ENCODE data around the gene CMPK1. TPM values are rescaled to one million over a fixed set of nuclear protein-coding genes. Genes with fewer than 3 reads are reported as not detected.

Gene CMPK1
- polyA plus RNA-seq, 1 donor from 2014 or later, result 117 TPM

DNA sequence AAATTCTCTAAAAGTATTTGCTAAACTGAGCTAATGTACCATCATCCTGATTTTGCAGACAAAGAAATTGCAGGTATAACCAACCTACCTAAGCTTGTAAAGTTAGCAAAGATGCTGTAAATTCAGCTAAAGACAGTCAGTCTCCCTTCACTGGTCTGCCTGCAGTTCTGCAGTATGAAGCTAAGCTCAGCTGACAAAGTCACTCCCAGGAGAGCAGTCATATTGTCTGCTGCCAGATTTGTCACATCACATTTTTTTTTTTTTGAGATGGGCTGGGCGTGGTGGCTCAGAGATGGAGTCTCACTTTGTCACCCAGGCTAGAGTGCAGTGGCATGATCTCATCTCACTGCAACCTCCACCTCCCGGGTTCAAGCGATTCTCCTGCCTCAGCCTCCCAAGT, 8.9 kb upstream of the CMPK1 start:
- no peaks in the 10 kb centered on the region for H4K20me1 ChIP-seq (ENCODE audit: insufficient read depth)
- TF ChIP-seq MXI1 (conservative IDR thresholded peaks at IDR 0.05; ENCODE audit: poor library complexity, severe bottlenecking) (no peak), SMC3 (conservative IDR thresholded peaks at IDR 0.05; ENCODE audit: poor library complexity) (no peak), EZH2 (IDR thresholded peaks at IDR 0.05; ENCODE audit: borderline replicate concordance, insufficient read depth, low read length, poor library complexity, severe bottlenecking) (no peak), TAF1 (IDR thresholded peaks at IDR 0.05; ENCODE audit: low read depth) (no peak), POLR2AphosphoS5 (IDR thresholded peaks at IDR 0.05) (no peak), EP300 (conservative IDR thresholded peaks at IDR 0.05; ENCODE audit: poor library complexity, severe bottlenecking) (no peak), RAD21 (conservative IDR thresholded peaks at IDR 0.05) (no peak), CTCF (IDR thresholded peaks at IDR 0.05; ENCODE audit: poor library complexity, severe bottlenecking) (no peak)
- TF ChIP-seq, protein P1, sequence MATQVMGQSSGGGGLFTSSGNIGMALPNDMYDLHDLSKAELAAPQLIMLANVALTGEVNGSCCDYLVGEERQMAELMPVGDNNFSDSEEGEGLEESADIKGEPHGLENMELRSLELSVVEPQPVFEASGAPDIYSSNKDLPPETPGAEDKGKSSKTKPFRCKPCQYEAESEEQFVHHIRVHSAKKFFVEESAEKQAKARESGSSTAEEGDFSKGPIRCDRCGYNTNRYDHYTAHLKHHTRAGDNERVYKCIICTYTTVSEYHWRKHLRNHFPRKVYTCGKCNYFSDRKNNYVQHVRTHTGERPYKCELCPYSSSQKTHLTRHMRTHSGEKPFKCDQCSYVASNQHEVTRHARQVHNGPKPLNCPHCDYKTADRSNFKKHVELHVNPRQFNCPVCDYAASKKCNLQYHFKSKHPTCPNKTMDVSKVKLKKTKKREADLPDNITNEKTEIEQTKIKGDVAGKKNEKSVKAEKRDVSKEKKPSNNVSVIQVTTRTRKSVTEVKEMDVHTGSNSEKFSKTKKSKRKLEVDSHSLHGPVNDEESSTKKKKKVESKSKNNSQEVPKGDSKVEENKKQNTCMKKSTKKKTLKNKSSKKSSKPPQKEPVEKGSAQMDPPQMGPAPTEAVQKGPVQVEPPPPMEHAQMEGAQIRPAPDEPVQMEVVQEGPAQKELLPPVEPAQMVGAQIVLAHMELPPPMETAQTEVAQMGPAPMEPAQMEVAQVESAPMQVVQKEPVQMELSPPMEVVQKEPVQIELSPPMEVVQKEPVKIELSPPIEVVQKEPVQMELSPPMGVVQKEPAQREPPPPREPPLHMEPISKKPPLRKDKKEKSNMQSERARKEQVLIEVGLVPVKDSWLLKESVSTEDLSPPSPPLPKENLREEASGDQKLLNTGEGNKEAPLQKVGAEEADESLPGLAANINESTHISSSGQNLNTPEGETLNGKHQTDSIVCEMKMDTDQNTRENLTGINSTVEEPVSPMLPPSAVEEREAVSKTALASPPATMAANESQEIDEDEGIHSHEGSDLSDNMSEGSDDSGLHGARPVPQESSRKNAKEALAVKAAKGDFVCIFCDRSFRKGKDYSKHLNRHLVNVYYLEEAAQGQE (IDR thresholded peaks at IDR 0.05; ENCODE audit: borderline replicate concordance), result no peak
- H3K36me3 ChIP-seq (ENCODE audit: insufficient read depth, low read length), result no peaks in the 10 kb centered on the region
- no peak overlapping the region for H3K4me3 ChIP-seq (ENCODE audit: low read length)
- no peaks in the 10 kb centered on the region for H3F3A ChIP-seq (ENCODE audit: insufficient read depth, low read length, poor library complexity, severe bottlenecking)
- H3K79me2 ChIP-seq (replicated peaks; ENCODE audit: insufficient read depth, low read length), result no peaks in the 10 kb centered on the region
- no peaks in the 10 kb centered on the region for H3K27me3 ChIP-seq (ENCODE audit: insufficient read depth, low read depth, low read length)
- H3K9ac ChIP-seq (ENCODE audit: low read length), result no peak overlapping the region
- H3K9me3 ChIP-seq (ENCODE audit: low read length), result no peaks in the 10 kb centered on the region
- H2AFZ ChIP-seq (ENCODE audit: low read depth, low read length), result no peak overlapping the region
- no peak overlapping the region for H3K27ac ChIP-seq (ENCODE audit: low read length)
- H3K9me2 ChIP-seq (ENCODE audit: insufficient read depth, low read length), result no peaks in the 10 kb centered on the region
- no peak overlapping the region for H3K4me2 ChIP-seq (ENCODE audit: low read length)

- H3K9ac ChIP-seq (ENCODE audit: low read length), result no peak overlapping the region
- H2AFZ ChIP-seq (ENCODE audit: low read depth, low read length), result no peak overlapping the region
- H3K9me3 ChIP-seq (ENCODE audit: low read length), result no peaks in the 10 kb centered on the region
- H3K79me2 ChIP-seq (replicated peaks; ENCODE audit: insufficient read depth, low read length), result no peaks in the 10 kb centered on the region
- H3K9me2 ChIP-seq (ENCODE audit: insufficient read depth, low read length), result no peaks in the 10 kb centered on the region
- H4K20me1 ChIP-seq (ENCODE audit: insufficient read depth), result no peaks in the 10 kb centered on the region
- H3K27me3 ChIP-seq (ENCODE audit: insufficient read depth, low read depth, low read length), result no peaks in the 10 kb centered on the region
- H3K4me2 ChIP-seq (ENCODE audit: low read length), result no peak overlapping the region
- no peak overlapping the region for H3K27ac ChIP-seq (ENCODE audit: low read length)
- H3K36me3 ChIP-seq (ENCODE audit: insufficient read depth, low read length), result no peaks in the 10 kb centered on the region
- TF ChIP-seq CTCF (IDR thresholded peaks at IDR 0.05; ENCODE audit: poor library complexity, severe bottlenecking) (no peak), POLR2AphosphoS5 (IDR thresholded peaks at IDR 0.05) (no peak), MXI1 (conservative IDR thresholded peaks at IDR 0.05; ENCODE audit: poor library complexity, severe bottlenecking) (no peak)
- no peak overlapping the region for H3K4me3 ChIP-seq (ENCODE audit: low read length)
- no peaks in the 10 kb centered on the region for H3F3A ChIP-seq (ENCODE audit: insufficient read depth, low read length, poor library complexity, severe bottlenecking)
These were observed 8.1 kb upstream of the CMPK1 start for GRCh38 chr1:47325528-47325927.
